Neural progenitor cell (in vitro differentiated cells): ENCODE results near the gene NAT9. TPM values are rescaled to one million over a fixed set of nuclear protein-coding genes. Genes with fewer than 3 reads are reported as not detected.

Experiments
- DNase-seq: peaks from one replicate; pipeline ENCODE4 v3.0.0-alpha.2; 2016; ENCODE audit warnings: low spot score
- H2AFZ ChIP-seq: fragments of 200-600 bp; sonication (generic); replicated peaks from 2 replicates; pipeline ENCODE4 v1.6.1; 2016; ENCODE audit warnings: antibody characterized with exemption
- H3F3A ChIP-seq: fragments of 200-600 bp; sonication (generic); 2 replicates; pipeline ENCODE4 v1.6.1; 2016; ENCODE audit warnings: antibody characterized with exemption, low read depth
- H3K27ac ChIP-seq: fragments of 200-600 bp; sonication (generic); 2 replicates; pipeline ENCODE4 v1.5.1; 2016; ENCODE audit warnings: mild to moderate bottlenecking
- H3K27me3 ChIP-seq: fragments of 200-600 bp; sonication (generic); 2 replicates; pipeline ENCODE4 v1.6.1; 2016; ENCODE audit warnings: mild to moderate bottlenecking, moderate library complexity
- H3K36me3 ChIP-seq: fragments of 200-600 bp; sonication (generic); 2 replicates; pipeline ENCODE4 v1.5.1; 2016
- H3K4me1 ChIP-seq: fragments of 200-600 bp; sonication (generic); 2 replicates; pipeline ENCODE4 v1.6.1; 2016; ENCODE audit warnings: mixed run types
- H3K4me2 ChIP-seq: fragments of 200-600 bp; sonication (generic); 2 replicates; pipeline ENCODE4 v1.6.1; 2016
- H3K4me3 ChIP-seq: fragments of 200-600 bp; sonication (generic); 2 replicates; pipeline ENCODE4 v1.5.1; 2016
- H3K79me2 ChIP-seq: fragments of 200-600 bp; sonication (generic); 2 replicates; pipeline ENCODE4 v1.6.1; 2016; ENCODE audit warnings: low read depth
- H3K9ac ChIP-seq: fragments of 200-600 bp; sonication (generic); 2 replicates; pipeline ENCODE4 v1.6.1; 2016
- H3K9me3 ChIP-seq: fragments of 200-600 bp; sonication (generic); 2 replicates; pipeline ENCODE4 v1.5.1; 2016; ENCODE audit warnings: low read depth
- H4K20me1 ChIP-seq: fragments of 200-600 bp; sonication (generic); 2 replicates; pipeline ENCODE4 v1.6.1; 2016; ENCODE audit warnings: low read depth
- H3K27ac Mint-ChIP-seq: 3 replicates; pipeline ENCODE4 v1.8.0; 2021; ENCODE audit warnings: mixed read lengths
- H3K27me3 Mint-ChIP-seq: 2 replicates; pipeline ENCODE4 v1.8.0; 2022; ENCODE audit warnings: low read depth, mild to moderate bottlenecking, inconsistent platforms, moderate library complexity, mixed read lengths; ENCODE audit not compliant: insufficient read depth
- H3K36me3 Mint-ChIP-seq: 3 replicates; pipeline ENCODE4 v1.8.0; 2021; ENCODE audit warnings: mixed read lengths
- H3K4me1 Mint-ChIP-seq: 3 replicates; pipeline ENCODE4 v1.8.0; 2021; ENCODE audit warnings: mixed read lengths
- H3K4me3 Mint-ChIP-seq: 3 replicates; pipeline ENCODE4 v1.8.0; 2021; ENCODE audit warnings: mild to moderate bottlenecking, moderate library complexity, mixed read lengths
- H3K9me3 Mint-ChIP-seq: 3 replicates; pipeline ENCODE4 v1.8.0; 2020; ENCODE audit warnings: mixed read lengths
- CTCF ChIP-seq: fragments of 200-600 bp; sonication (generic); IDR thresholded peaks from 2 replicates; pipeline ENCODE4 v1.5.1; 2017; ENCODE audit warnings: antibody characterized with exemption, mild to moderate bottlenecking
- EZH2 ChIP-seq: fragments of 200-600 bp; sonication (generic); IDR thresholded peaks from 2 replicates; pipeline ENCODE4 v1.6.1; 2017; ENCODE audit warnings: antibody characterized with exemption, mild to moderate bottlenecking, moderate library complexity
- EZH2phosphoT487 ChIP-seq: fragments of 200-600 bp; sonication (generic); IDR thresholded peaks from 2 replicates; pipeline ENCODE4 v1.6.1; 2017; ENCODE audit warnings: antibody characterized with exemption
- total RNA-seq: library from RNA; depleted of rRNA; stranded (reverse); fragments of >200 nt; gene quantifications from 2 replicates; pipeline ENCODE4 v1.2.3, GENCODE V29; 2015; ENCODE audit warnings: low replicate concordance

The NAT9 gene
- total RNA-seq, 1 donor from 2014 or later, result 75.3 TPM

- DNase-seq, result no peak
- no peaks in the 10 kb centered on the region for H3K9me3 Mint-ChIP-seq
- Histone ChIP-seq H4K20me1 (peaks cover 15% of the 10 kb centered on the region), H3K27me3 (no peaks in the 10 kb centered on the region), H3K27ac (no peak overlapping the region), H3K4me1 (no peaks in the 10 kb centered on the region), H3F3A (peaks cover 2% of the 10 kb centered on the region), H2AFZ (no peak overlapping the region), H3K36me3 (no peaks in the 10 kb centered on the region), H3K9me3 (no peaks in the 10 kb centered on the region), H3K4me3 (no peak overlapping the region), H3K9ac (no peak overlapping the region), H3K4me2 (no peak overlapping the region), H3K79me2 (no peaks in the 10 kb centered on the region)
- TF ChIP-seq EZH2phosphoT487, result no peak
- H3K27me3 Mint-ChIP-seq, result peaks cover 2% of the 10 kb centered on the region
- no peak overlapping the region for H3K4me3 Mint-ChIP-seq
- peaks cover 3% of the 10 kb centered on the region for H3K4me1 Mint-ChIP-seq
- H3K27ac Mint-ChIP-seq, result no peak overlapping the region
- peaks cover 3% of the 10 kb centered on the region for H3K36me3 Mint-ChIP-seq
Measured at GRCh38 chr17:74790161-74791058, 14.3 kb upstream of the NAT9 start.

- Histone ChIP-seq H3K27me3 (no peaks in the 10 kb centered on the region), H3K4me1 (no peaks in the 10 kb centered on the region), H3F3A (peaks cover 2% of the 10 kb centered on the region), H3K9me3 (no peaks in the 10 kb centered on the region), H3K9ac (no peak overlapping the region), H3K4me3 (no peak overlapping the region), H3K79me2 (no peaks in the 10 kb centered on the region), H2AFZ (no peak overlapping the region), H3K36me3 (no peaks in the 10 kb centered on the region), H3K4me2 (no peak overlapping the region), H3K27ac (no peak overlapping the region), H4K20me1 (peaks cover 16% of the 10 kb centered on the region)
- Mint-ChIP-seq H3K4me3 (no peak overlapping the region), H3K4me1 (peaks cover 1% of the 10 kb centered on the region), H3K27me3 (peaks cover 3% of the 10 kb centered on the region), H3K36me3 (no peaks in the 10 kb centered on the region), H3K27ac (no peak overlapping the region), H3K9me3 (no peaks in the 10 kb centered on the region)
- no peak for DNase-seq
- no peak for TF ChIP-seq EZH2phosphoT487
- no peak for TF ChIP-seq CTCF
- TF ChIP-seq EZH2, result no peak
Measured at GRCh38 chr17:74786431-74787055, 10.4 kb upstream of the NAT9 start.

GRCh38 chr17:74785981-74786360 is 9.8 kb upstream of the NAT9 start:
- no peaks in the 10 kb centered on the region for H3K36me3 ChIP-seq

More at GRCh38 chr17:74785981-74786360, 9.8 kb upstream of the NAT9 start:
- no peaks in the 10 kb centered on the region for H3K9me3 ChIP-seq
- no peak overlapping the region for H3K27ac ChIP-seq
- Mint-ChIP-seq H3K27ac (no peak overlapping the region), H3K36me3 (no peaks in the 10 kb centered on the region), H3K4me1 (no peaks in the 10 kb centered on the region), H3K4me3 (no peak overlapping the region), H3K9me3 (no peaks in the 10 kb centered on the region), H3K27me3 (peaks cover 3% of the 10 kb centered on the region)
- H3K79me2 ChIP-seq, result no peaks in the 10 kb centered on the region
- no peak overlapping the region for H3K4me2 ChIP-seq
- H3F3A ChIP-seq, result peaks cover 3% of the 10 kb centered on the region
- no peak overlapping the region for H3K4me3 ChIP-seq
- no peaks in the 10 kb centered on the region for H3K27me3 ChIP-seq
- TF ChIP-seq EZH2phosphoT487 (no peak), EZH2 (no peak), CTCF (no peak)
- no peak overlapping the region for H3K9ac ChIP-seq
- H3K4me1 ChIP-seq, result no peaks in the 10 kb centered on the region
- H2AFZ ChIP-seq, result no peak overlapping the region
- no peak for DNase-seq
- H4K20me1 ChIP-seq, result peaks cover 16% of the 10 kb centered on the region
